Duodenal mucosa (tissue), 2 donors: Measurements from ENCODE around the gene CORO2B.

Source experiments
- H3K27ac ChIP-seq: one replicate; pipeline ENCODE4 v1.7.0; 2013; ENCODE audit warnings: low read depth, low read length
- H3K27me3 ChIP-seq, 2 donors: one replicate each; pipeline ENCODE4 v1.7.0; 2013; ENCODE audit warnings: low read length in 2 of 2, control low read depth in 1 of 2; ENCODE audit not compliant: insufficient read depth in 2 of 2, control insufficient read depth in 1 of 2
- H3K36me3 ChIP-seq, 2 donors: one replicate each; pipeline ENCODE4 v1.7.0; 2013; ENCODE audit warnings: low read length in 2 of 2, control low read depth in 1 of 2; ENCODE audit not compliant: insufficient read depth in 2 of 2, control insufficient read depth in 1 of 2
- H3K4me1 ChIP-seq, 2 donors: one replicate each; pipeline ENCODE4 v1.7.0; 2013; ENCODE audit warnings: low read length in 2 of 2, control low read depth in 1 of 2; ENCODE audit not compliant: insufficient read depth in 2 of 2, control insufficient read depth in 1 of 2
- H3K4me3 ChIP-seq, 2 donors: one replicate each; pipeline ENCODE4 v1.7.0; 2013; ENCODE audit warnings: low read length in 2 of 2, low read depth in 1 of 2
- H3K9ac ChIP-seq, 2 donors: one replicate each; pipeline ENCODE4 v1.7.0; 2013; ENCODE audit warnings: low read length in 2 of 2, low read depth in 1 of 2
- H3K9me3 ChIP-seq, 2 donors: one replicate each; pipeline ENCODE4 v1.7.0; 2013; ENCODE audit warnings: low read length in 2 of 2, control low read depth in 1 of 2; ENCODE audit not compliant: control insufficient read depth in 1 of 2

CORO2B gene

GRCh38 chr15:68626283-68626682 lies 47.5 kb downstream of the CORO2B start:
- Histone ChIP-seq H3K36me3 (no peaks in the 10 kb centered on the region), H3K27me3 (peaks cover 12% of the 10 kb centered on the region in 2 donors), H3K4me3 (no peak overlapping the region), H3K27ac (no peak overlapping the region), H3K9me3 (no peaks in the 10 kb centered on the region), H3K9ac (no peak overlapping the region), H3K4me1 (peaks cover 3% of the 10 kb centered on the region in 2 donors)

GRCh38 chr15:68626739-68627138 lies 47.9 kb downstream of the CORO2B start:
- Histone ChIP-seq H3K4me1 (no peaks in the 10 kb centered on the region), H3K27ac (no peak overlapping the region)

GRCh38 chr15:68627476-68627875 lies 48.7 kb downstream of the CORO2B start:
- Histone ChIP-seq H3K4me1 (no peaks in the 10 kb centered on the region), H3K27me3 (peaks cover 12% of the 10 kb centered on the region in 2 donors), H3K9ac (no peak overlapping the region)

More at GRCh38 chr15:68626739-68627138, 47.9 kb downstream of the CORO2B start:
- Histone ChIP-seq H3K9me3 (no peaks in the 10 kb centered on the region), H3K27me3 (peaks cover 12% of the 10 kb centered on the region in 2 donors), H3K36me3 (no peaks in the 10 kb centered on the region), H3K9ac (no peak overlapping the region), H3K4me3 (no peak overlapping the region)

GRCh38 chr15:68627995-68628394 lies 49.2 kb downstream of the CORO2B start:
- H3K27me3 ChIP-seq, result peaks cover 12% of the 10 kb centered on the region in 2 donors
- no peaks in the 10 kb centered on the region for H3K4me1 ChIP-seq
- H3K4me3 ChIP-seq, result no peak overlapping the region
- no peaks in the 10 kb centered on the region for H3K9me3 ChIP-seq
- no peaks in the 10 kb centered on the region for H3K36me3 ChIP-seq
- no peak overlapping the region for H3K27ac ChIP-seq
- no peak overlapping the region for H3K9ac ChIP-seq

More at GRCh38 chr15:68627476-68627875, 48.7 kb downstream of the CORO2B start:
- Histone ChIP-seq H3K27ac (no peak overlapping the region), H3K36me3 (no peaks in the 10 kb centered on the region), H3K4me3 (no peak overlapping the region), H3K9me3 (no peaks in the 10 kb centered on the region)

GRCh38 chr15:68629519-68630210 lies 50.9 kb downstream of the CORO2B start:
- Histone ChIP-seq H3K27me3 (peaks cover 9 to 12% of the 10 kb centered on the region in 2 donors), H3K27ac (no peak overlapping the region), H3K36me3 (no peaks in the 10 kb centered on the region), H3K4me1 (no peaks in the 10 kb centered on the region), H3K4me3 (no peak overlapping the region), H3K9me3 (no peaks in the 10 kb centered on the region), H3K9ac (no peak overlapping the region)

- Histone ChIP-seq H3K9ac (no peak overlapping the region), H3K27me3 (peaks cover 9 to 12% of the 10 kb centered on the region in 2 donors), H3K4me3 (no peak overlapping the region), H3K36me3 (no peaks in the 10 kb centered on the region), H3K4me1 (no peaks in the 10 kb centered on the region), H3K9me3 (no peaks in the 10 kb centered on the region), H3K27ac (no peak overlapping the region)
Measured at GRCh38 chr15:68630211-68630555, 51.4 kb downstream of the CORO2B start.

- Histone ChIP-seq H3K36me3 (no peaks in the 10 kb centered on the region), H3K27me3 (peaks cover 9 to 12% of the 10 kb centered on the region in 2 donors), H3K9ac (no peak overlapping the region), H3K4me3 (no peak overlapping the region), H3K27ac (no peak overlapping the region), H3K9me3 (no peaks in the 10 kb centered on the region), H3K4me1 (no peaks in the 10 kb centered on the region)
Measured at GRCh38 chr15:68630836-68631235, 52.0 kb downstream of the CORO2B start.

GRCh38 chr15:68631601-68632051 lies 52.8 kb downstream of the CORO2B start:
- H3K9ac ChIP-seq, result no peak overlapping the region
- peaks cover 8 to 9% of the 10 kb centered on the region in 2 donors for H3K27me3 ChIP-seq
- no peaks in the 10 kb centered on the region for H3K9me3 ChIP-seq
- no peak overlapping the region for H3K4me3 ChIP-seq
- H3K36me3 ChIP-seq, result no peaks in the 10 kb centered on the region
- H3K27ac ChIP-seq, result no peak overlapping the region
- no peaks in the 10 kb centered on the region for H3K4me1 ChIP-seq

- H3K4me1 ChIP-seq, result no peaks in the 10 kb centered on the region
- H3K4me3 ChIP-seq, result no peak overlapping the region
- H3K9ac ChIP-seq, result no peak overlapping the region
- no peaks in the 10 kb centered on the region for H3K9me3 ChIP-seq
- no peaks in the 10 kb centered on the region for H3K36me3 ChIP-seq
- H3K27me3 ChIP-seq, result peaks cover 5 to 9% of the 10 kb centered on the region in 2 donors
- H3K27ac ChIP-seq, result no peak overlapping the region
Measured at GRCh38 chr15:68632101-68632500, 53.3 kb downstream of the CORO2B start.

- Histone ChIP-seq H3K36me3 (no peaks in the 10 kb centered on the region), H3K9ac (no peak overlapping the region), H3K4me1 (peaks cover 0 to under 1% of the 10 kb centered on the region in 2 donors), H3K27ac (no peak overlapping the region), H3K27me3 (peaks cover 0 to 6% of the 10 kb centered on the region in 2 donors), H3K4me3 (no peak overlapping the region), H3K9me3 (no peaks in the 10 kb centered on the region)
Measured at GRCh38 chr15:68633231-68634121, 54.7 kb downstream of the CORO2B start.
